ENCODE data around the gene ZNF516.

The ZNF516 gene

DNA sequence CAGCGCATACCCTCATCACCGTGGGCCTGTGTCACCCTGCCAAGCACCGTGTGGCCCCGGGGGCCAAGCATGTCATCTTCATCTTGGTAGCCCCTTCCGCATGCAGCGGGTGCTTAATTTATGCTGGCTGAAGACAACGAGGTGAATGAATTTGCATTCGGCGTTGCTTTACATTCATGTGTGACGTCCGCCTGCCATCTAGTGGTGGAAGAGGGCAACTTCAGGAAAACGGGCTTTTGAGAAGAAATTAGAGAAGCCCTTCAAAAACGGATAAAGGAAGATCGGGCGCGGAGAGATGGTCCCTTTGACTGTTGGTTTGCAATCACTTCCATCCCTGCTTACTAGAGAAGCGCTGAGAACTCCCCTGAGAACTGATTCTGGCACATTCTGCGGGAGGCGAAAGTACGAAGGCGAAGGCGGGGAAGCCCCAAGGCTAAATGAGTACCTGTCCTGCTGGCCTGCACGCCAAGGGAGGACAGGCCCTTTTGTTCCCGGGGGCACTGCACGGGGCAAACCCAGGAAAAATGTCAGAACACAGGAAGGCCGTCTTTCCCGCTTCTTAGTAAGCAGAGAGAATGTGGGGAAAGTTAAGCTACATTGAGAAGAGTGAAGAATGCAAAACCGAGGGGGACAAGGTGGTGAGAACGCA is 145.9 kb downstream of the ZNF516 start:
- H3K27ac Mint-ChIP-seq = peak overlapping the region; percentile 48
- H3K4me3 Mint-ChIP-seq = no peak overlapping the region
- peaks cover 1% of the 10 kb centered on the region for H3K36me3 Mint-ChIP-seq
- no peaks in the 10 kb centered on the region for H3K9me3 Mint-ChIP-seq
- H3K4me1 Mint-ChIP-seq = peaks cover 8% of the 10 kb centered on the region
- H3K27me3 Mint-ChIP-seq = no peaks in the 10 kb centered on the region

DNA sequence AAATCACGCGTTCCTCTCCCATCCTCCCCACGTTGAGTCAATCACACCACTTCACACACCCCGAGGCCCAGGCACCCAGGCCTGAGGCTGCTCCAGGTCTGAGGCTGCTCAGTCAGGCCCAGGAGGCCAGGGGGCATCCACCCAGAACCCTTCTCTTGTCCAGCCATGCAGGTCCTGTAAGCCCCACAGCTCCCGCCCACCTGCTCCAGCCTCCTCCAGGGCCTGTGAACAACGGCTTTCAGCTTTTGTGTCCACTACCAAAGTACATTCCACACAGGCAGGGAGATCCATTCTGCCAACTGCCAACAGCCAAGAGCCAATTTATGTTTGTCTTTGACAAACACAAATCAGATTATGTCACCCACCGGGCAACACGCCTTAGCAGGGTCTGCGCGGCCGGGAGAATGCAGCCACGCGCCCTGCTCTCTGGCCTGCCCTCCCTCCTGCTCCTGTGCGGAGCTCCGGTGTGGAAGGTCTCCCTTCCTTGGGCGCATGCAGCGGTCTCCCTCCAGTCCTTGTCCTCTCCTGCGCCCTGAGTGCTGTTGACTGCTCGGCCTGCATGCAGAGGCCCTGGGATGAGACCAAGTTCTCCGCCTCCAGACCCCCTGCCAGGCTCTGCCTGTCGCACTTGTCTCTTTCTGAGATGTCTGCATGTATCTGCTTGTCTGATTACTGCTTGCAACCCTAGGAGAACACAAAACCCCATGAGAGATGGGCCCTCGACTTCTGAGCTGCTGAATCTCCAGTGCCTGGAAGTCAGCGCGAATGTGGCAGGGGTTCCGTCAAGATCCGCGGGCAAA is 146.6 kb downstream of the ZNF516 start:
- no peak overlapping the region for H3K4me3 Mint-ChIP-seq
- no peaks in the 10 kb centered on the region for H3K36me3 Mint-ChIP-seq
- no peaks in the 10 kb centered on the region for H3K9me3 Mint-ChIP-seq
- no peaks in the 10 kb centered on the region for H3K27me3 Mint-ChIP-seq
- no peak overlapping the region for H3K27ac Mint-ChIP-seq
- H3K4me1 Mint-ChIP-seq = peaks cover 8% of the 10 kb centered on the region

DNA sequence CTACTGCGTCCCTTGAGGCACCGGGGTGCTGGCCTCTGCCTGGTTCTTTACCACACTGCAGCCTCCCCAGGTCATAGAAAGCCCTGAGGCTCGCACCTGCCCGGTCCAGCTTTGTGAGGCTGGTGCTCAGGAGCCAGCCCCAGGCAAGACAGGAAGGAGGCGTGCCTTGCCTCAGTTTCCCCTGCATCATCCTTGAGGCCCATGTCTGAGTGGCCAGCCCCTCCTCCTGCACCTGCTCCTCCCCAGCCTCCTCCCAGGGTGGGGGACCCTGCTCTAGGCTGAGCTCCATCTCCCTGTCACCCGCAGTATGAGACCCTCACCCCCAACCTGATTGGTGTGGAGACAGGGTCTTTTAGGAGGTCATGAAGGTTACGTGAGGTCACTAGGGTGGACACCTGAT is 147.7 kb downstream of the ZNF516 start:
- no peaks in the 10 kb centered on the region for H3K27me3 Mint-ChIP-seq
- H3K27ac Mint-ChIP-seq = no peak overlapping the region
- no peak overlapping the region for H3K4me3 Mint-ChIP-seq
- no peaks in the 10 kb centered on the region for H3K36me3 Mint-ChIP-seq
- H3K4me1 Mint-ChIP-seq = peaks cover 8% of the 10 kb centered on the region
- H3K9me3 Mint-ChIP-seq = no peaks in the 10 kb centered on the region

DNA sequence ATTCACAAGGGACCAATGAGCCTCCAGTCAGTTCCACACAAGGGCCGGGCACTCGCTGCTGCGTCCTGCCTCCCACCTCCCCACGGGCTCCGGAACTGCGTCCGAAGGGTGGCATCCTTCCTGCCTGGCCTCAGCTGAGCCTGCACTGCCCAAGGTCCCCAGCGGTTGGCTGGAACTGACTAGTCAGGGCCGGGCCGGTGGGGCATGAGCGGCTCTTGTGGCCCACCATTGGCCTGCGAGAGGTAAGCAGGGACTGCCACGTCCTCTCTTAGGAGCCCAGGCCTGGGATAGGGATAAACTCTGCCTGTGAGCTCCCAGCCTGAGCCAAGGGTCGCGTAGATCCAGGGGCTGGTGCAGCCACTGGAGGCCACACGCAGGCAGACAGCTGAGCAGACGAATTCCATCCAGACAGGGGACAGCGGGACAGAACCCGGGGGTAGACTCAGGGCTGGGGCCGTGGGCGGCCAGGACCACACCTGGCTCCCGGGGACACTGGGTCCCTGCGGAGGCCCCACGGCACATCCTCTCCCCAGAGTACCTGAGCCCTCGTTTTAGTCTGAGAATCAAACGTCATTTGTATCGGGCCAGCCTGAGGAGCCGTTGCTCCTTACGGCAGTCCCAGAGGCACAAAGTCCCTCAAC is 148.4 kb downstream of the ZNF516 start:
- Mint-ChIP-seq H3K9me3 (no peaks in the 10 kb centered on the region), H3K27me3 (no peaks in the 10 kb centered on the region), H3K36me3 (no peaks in the 10 kb centered on the region), H3K4me3 (no peak overlapping the region), H3K27ac (no peak overlapping the region), H3K4me1 (peaks cover 8% of the 10 kb centered on the region)

DNA sequence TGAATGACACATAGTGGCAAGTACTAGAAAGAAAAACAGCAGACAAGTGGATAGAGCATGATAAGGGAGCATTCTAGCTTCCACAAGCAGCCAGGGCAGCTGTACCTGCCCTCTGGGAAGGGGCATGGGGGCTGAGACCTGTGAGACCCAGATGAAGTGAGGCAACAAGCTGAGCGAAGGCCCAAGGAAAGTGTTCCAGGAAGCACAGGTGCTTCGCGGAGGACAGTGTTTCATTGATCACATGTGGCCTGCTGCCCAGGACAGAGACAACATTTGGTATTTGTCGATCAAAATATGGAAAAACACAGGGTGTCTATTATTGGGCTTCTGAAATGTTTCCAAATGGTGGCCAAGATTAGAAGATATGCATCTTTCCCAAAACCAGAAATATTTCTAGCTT is 149.1 kb downstream of the ZNF516 start:
- no peak overlapping the region for H3K4me3 Mint-ChIP-seq
- H3K27me3 Mint-ChIP-seq = no peaks in the 10 kb centered on the region
- H3K9me3 Mint-ChIP-seq = no peaks in the 10 kb centered on the region
- no peak overlapping the region for H3K27ac Mint-ChIP-seq
- no peaks in the 10 kb centered on the region for H3K36me3 Mint-ChIP-seq
- H3K4me1 Mint-ChIP-seq = peaks cover 8% of the 10 kb centered on the region

DNA sequence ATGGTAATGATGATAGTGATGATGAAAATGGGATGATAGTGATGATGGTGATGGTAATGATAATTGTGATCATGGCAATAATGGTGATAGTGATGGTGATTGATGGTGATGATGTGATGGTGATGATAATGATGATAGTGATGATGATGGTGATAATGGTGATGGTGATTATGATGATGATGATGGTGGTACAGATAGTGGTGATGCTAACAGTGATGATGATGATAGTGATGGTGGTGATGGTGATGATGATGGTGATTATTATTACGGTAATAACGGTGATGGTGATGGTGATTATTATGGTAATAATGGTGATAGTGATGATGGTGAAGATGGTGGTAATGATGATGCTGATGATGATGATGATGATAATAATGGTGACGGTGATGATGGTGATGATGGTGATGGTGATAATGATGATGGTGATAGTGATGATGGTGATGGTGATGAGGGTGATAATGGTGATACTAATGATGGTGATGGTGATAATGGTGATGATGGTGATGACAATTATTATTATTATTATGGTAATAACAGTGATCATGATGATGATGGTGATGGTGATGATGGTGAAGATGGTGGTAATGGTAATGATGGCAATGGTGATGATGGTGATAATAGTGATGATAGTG is 151.0 kb downstream of the ZNF516 start:
- Mint-ChIP-seq H3K4me3 (no peak overlapping the region), H3K36me3 (no peaks in the 10 kb centered on the region), H3K4me1 (peaks cover 4% of the 10 kb centered on the region), H3K27ac (no peak overlapping the region), H3K9me3 (no peaks in the 10 kb centered on the region), H3K27me3 (no peaks in the 10 kb centered on the region)

DNA sequence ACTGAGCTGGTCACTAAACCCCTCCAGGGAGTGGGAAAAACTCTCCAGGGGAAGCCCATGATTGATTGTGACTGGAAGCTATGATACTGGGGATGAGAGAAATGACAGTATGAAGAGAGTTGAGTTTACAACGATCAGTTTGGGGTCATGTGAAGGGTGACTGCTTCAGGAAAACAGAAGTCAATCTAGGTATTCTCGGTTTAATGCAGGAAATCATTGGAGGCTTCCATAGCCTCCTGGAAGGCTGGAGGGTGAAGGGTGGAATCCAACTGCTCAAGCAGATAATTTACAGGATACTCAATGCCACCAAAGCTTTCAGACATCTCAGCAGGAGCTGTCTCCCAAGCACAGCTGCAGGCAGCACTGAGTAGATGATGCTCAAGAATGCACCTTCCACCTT is 154.6 kb downstream of the ZNF516 start:
- no peaks in the 10 kb centered on the region for H3K9me3 Mint-ChIP-seq
- no peaks in the 10 kb centered on the region for H3K36me3 Mint-ChIP-seq
- no peak overlapping the region for H3K4me3 Mint-ChIP-seq
- no peaks in the 10 kb centered on the region for H3K4me1 Mint-ChIP-seq
- no peaks in the 10 kb centered on the region for H3K27me3 Mint-ChIP-seq
- no peak overlapping the region for H3K27ac Mint-ChIP-seq

DNA sequence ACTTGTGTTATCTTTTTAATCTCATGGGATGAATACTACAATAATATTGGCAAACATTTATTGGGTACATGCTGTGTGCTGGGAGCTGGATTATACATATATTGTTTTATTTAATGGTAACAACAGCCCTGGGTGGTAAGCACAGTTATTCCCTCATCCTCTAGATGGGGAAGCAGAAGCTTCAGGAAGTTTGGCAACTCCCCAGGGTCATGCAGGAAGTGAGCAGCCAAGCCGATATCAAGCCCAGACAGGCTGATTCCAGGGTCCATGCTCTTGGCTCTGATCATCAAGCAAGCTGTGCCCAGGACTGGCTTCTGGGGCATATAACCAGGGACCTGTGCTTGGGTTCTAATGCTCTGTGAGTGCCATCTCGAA is 155.8 kb downstream of the ZNF516 start:
- Mint-ChIP-seq H3K4me1 (no peaks in the 10 kb centered on the region), H3K9me3 (peaks cover 2% of the 10 kb centered on the region), H3K36me3 (no peaks in the 10 kb centered on the region), H3K4me3 (no peak overlapping the region), H3K27ac (no peak overlapping the region), H3K27me3 (no peaks in the 10 kb centered on the region)

DNA sequence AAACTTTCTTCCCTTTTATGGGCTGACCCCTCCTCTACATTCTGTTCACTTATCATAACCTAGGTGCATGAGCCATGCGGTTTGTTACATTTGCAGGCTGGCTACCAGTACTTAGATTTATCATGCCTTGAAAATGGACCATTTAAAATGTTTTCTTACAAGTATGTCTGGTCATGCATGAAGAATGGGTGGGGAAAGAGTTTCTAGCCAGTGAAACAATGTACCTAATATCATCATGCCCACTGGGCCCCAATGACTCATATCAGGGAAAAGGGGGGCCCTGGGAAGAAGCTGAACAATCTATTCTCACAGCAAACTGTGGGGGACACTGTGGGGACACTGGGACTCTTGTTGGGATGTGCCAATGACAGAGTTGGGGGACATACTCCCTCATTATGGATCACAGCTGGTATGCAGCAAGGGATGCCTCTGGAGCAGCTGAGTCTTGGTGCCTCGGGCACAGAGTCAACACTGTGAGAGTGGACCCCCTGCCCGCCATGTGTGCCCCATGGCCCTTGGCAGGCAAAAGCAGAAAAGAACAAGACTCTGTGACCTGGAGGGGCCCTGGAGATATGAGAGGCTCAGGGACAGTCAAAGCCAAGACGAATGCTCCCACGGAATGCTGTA is 156.3 kb downstream of the ZNF516 start:
- H3K36me3 Mint-ChIP-seq = no peaks in the 10 kb centered on the region
- H3K27ac Mint-ChIP-seq = no peak overlapping the region
- peaks cover 4% of the 10 kb centered on the region for H3K9me3 Mint-ChIP-seq
- H3K4me3 Mint-ChIP-seq = no peak overlapping the region
- H3K4me1 Mint-ChIP-seq = no peaks in the 10 kb centered on the region
- H3K27me3 Mint-ChIP-seq = no peaks in the 10 kb centered on the region

DNA sequence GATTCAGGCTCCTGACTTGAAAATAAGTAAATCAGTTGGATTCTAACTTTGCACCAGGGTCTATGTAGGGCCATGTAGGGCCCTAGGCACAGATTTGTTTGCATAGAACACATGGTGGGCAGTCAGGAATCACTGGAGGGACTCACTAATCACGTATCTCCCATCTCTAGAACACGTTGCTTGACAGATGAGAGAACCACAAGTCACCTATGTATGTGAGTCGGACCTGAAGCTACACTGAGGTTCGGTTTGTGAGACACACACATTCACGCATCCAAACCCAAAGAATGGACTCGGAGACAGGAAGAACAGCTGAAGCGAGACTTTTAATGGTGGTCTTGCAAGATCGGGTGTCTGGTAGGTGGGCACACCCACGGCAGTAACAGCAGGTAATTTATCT is 157.0 kb downstream of the ZNF516 start:
- H3K4me3 Mint-ChIP-seq = no peak overlapping the region
- peaks cover 4% of the 10 kb centered on the region for H3K9me3 Mint-ChIP-seq
- no peaks in the 10 kb centered on the region for H3K4me1 Mint-ChIP-seq
- H3K36me3 Mint-ChIP-seq = no peaks in the 10 kb centered on the region
- H3K27me3 Mint-ChIP-seq = no peaks in the 10 kb centered on the region
- no peak overlapping the region for H3K27ac Mint-ChIP-seq

DNA sequence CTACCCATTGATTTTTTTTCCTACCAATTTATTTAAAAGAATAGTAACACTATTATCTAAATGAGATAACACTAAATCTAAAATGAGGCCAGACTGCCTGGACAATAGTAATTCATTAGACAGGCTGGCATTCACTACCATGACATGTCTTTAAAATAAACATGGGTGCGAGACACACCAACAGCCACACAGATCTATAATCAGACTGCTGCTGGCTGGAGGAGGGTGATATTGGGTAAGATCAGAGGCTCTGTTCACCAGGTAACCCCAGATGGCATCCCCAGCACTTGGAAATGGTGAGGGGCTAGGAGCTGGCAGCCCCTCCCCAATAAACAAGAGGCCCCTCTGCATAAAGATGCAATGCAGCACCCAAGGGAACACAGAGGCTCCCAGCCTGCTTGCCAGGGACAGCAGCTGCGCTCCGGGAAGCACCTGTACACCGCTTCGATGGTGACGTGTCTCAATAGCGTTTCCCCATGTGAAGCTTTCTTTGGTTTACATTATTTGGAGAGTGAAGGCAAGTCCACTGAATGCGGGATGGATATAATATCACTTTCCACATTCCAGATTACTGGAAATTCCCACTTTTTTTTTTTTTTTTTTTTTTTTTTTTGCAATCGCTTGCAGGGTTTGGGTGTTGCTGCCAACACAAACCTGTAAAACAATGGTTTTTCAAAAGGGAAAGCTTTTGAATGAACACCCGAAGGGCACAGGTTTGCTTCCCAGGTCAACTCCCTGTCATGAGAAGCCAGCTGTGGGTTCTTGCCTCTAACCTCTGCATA is 159.0 kb downstream of the ZNF516 start:
- Mint-ChIP-seq H3K27ac (no peak overlapping the region), H3K36me3 (peaks cover 1% of the 10 kb centered on the region), H3K9me3 (peaks cover 15% of the 10 kb centered on the region), H3K4me3 (no peak overlapping the region), H3K27me3 (no peaks in the 10 kb centered on the region), H3K4me1 (no peaks in the 10 kb centered on the region)

DNA sequence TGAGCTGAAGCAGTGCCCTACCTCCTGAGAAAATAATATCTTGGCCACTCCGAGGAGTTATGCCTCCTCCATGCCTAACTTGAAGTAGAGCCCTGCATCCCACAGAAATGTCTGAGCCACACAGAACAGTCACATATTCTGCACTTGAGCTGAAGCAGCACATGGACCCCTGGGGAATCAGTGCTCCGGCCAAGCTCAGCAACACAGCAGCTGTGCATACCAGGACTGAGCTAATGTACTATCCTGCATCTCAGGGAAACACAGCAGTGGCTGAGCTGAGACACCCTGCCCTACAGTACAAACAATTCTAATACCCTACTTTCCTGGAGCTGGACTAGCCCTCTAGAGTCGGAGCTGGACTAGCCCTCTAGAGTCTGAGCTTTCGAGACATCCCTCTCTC is 166.9 kb downstream of the ZNF516 start:
- Mint-ChIP-seq H3K36me3 (peaks cover 8% of the 10 kb centered on the region), H3K4me1 (no peaks in the 10 kb centered on the region), H3K27me3 (no peaks in the 10 kb centered on the region), H3K27ac (no peak overlapping the region), H3K9me3 (peaks cover 26% of the 10 kb centered on the region), H3K4me3 (no peak overlapping the region)

DNA sequence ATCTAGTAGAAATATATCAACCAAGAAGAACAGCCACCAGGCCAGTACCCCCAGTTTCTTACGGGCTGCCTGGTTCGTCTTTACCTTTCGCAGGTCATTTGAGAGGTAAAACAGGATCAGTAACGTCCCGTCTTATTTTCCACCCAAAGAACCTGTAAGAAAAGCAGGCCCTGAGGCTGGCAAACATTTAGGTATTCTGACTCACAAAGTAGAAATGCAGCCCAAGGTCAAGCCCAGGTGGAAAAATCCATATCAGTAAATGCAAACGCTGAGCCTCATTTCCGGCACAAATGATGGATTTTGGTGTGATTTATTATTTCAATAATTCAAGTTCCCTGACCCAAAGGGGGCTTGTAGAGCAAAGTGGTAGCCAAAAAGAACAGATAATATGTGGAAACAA is 171.2 kb downstream of the ZNF516 start:
- Mint-ChIP-seq H3K36me3 (no peaks in the 10 kb centered on the region), H3K4me1 (no peaks in the 10 kb centered on the region), H3K27ac (no peak overlapping the region), H3K4me3 (no peak overlapping the region), H3K9me3 (no peaks in the 10 kb centered on the region), H3K27me3 (no peaks in the 10 kb centered on the region)

DNA sequence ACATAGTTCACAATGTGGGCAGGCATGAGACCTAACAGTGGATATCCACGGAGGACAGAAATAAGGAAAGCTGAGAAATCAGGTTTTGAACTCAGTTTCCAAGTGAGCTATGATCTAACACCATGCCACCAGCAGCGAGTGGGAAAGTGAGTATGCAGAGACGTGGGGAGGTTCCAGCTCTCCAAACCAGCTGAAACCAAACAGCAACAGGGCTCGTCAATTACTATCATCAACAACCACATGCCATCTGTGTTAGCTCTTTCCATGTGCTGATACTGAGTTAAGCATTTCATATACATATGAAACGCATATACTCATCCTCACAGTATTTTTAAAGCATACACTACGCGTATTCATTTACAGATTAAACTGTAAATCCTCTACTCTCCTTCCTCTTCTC is 172.4 kb downstream of the ZNF516 start:
- Mint-ChIP-seq H3K4me3 (no peak overlapping the region), H3K27ac (no peak overlapping the region), H3K27me3 (no peaks in the 10 kb centered on the region), H3K36me3 (peaks cover 1% of the 10 kb centered on the region), H3K9me3 (no peaks in the 10 kb centered on the region), H3K4me1 (no peaks in the 10 kb centered on the region)

DNA sequence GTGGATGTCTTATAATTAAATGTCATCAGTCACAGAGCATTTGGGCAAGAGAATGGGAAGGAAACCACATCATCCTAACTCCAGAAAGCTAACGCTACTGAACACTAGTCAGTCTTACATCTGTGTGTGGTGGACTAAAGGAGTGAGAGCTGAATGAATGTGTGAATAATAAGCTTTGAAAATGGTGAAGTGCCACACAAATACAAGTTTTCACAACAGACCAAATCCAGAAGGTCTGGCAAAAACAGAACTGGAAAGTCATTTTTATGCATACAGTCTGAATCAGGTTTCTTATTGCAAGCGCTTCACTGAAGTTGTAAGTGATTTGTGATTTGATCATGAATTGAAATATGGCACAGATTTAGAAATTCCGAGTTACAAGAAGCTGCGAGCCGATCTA is 175.7 kb downstream of the ZNF516 start:
- Mint-ChIP-seq H3K27ac (no peak overlapping the region), H3K36me3 (peaks cover 1% of the 10 kb centered on the region), H3K27me3 (no peaks in the 10 kb centered on the region), H3K4me1 (no peaks in the 10 kb centered on the region), H3K4me3 (no peak overlapping the region), H3K9me3 (no peaks in the 10 kb centered on the region)

Data from activated naive CD4-positive, alpha-beta T cell treated with anti-CD3 and anti-CD28 coated beads, Interleukin-2, amount 50 U/mL, for 24 hours (primary cell).